Measurements from ENCODE around the gene PLCL1. TPM values are rescaled to one million over a fixed set of nuclear protein-coding genes. Genes with fewer than 3 reads are reported as not detected.

The PLCL1 gene
- polyA plus RNA-seq, 1 donor from 2014 or later, result 0.23 TPM

DNA sequence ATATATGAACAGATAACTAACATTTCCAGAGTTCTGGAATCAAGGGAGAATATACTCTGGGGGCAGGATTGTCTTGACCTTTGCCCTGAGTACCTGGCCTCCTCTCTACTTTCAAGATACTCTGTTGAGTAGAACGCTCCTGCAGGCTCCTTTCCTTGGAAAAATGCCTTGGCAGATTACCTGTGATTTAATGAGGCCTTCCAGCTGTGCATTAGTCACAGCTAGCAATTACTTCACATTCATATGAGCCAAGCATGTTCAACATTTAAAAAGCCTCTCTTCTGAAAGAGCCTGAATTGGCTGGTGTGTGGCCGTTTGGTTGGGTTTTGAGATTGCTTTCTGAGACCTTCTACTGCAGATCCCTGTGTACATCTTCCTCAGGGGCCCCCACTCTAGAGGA, 142.2 kb downstream of the PLCL1 start:
- Mint-ChIP-seq H3K36me3 (no peaks in the 10 kb centered on the region), H3K4me1 (no peaks in the 10 kb centered on the region), H3K27ac (no peak overlapping the region), H3K4me3 (no peak overlapping the region), H3K27me3 (peaks cover 12% of the 10 kb centered on the region), H3K9me3 (peaks cover 0 to 5% (median 3%) of the 10 kb centered on the region in 3 donors)

DNA sequence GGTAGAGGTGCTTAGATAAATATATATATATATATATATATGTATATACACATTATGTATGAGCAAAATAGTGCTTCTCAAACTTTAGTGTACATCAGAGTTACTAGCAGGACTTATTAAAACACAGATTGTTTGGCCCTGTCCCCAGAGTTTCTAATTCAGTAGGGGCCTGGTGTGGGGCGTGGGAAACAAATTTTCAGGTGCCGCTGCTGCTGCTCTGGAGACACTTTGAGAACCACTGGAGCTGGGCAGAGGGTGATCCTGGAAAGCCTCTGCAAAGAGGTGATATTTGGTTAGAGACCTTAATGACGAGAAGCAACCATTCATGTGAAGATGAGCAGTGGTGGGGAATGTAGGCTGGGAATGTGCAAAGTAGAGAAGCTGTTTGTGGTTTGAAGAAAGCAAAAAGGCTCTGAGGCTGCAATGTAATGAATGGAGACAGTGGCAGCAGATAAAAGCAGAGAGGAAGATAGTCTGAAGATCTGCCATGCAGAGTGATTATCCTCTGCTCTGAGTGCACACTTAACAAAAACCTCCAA, 142.9 kb downstream of the PLCL1 start:
- no peaks in the 10 kb centered on the region for H3K4me1 Mint-ChIP-seq
- no peak overlapping the region for H3K4me3 Mint-ChIP-seq
- peaks cover 8% of the 10 kb centered on the region for H3K27me3 Mint-ChIP-seq
- peaks cover 2 to 4% (median 3%) of the 10 kb centered on the region in 3 donors for H3K9me3 Mint-ChIP-seq
- no peaks in the 10 kb centered on the region for H3K36me3 Mint-ChIP-seq
- H3K27ac Mint-ChIP-seq, result no peak overlapping the region

DNA sequence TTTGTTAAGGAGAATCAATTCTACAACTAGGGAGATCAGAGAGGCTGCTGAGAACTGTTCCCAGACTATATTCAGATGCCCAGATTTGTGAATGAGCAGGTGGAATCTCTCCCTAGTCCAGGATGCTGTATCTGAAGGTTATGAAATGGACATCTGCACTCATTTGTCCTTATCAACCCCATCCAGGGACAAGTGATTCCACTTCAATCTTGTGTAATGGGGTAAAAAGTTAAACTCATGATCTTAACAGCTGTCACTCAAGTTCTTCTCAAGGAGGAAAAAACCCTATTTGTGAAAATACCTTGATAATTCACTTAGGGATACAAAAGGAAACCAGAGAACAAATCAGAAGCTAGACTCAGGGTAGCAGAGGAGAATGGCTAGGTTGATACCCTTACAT, 144.8 kb downstream of the PLCL1 start:
- H3K4me3 Mint-ChIP-seq, result no peak overlapping the region
- peaks cover 0 to 13% (median 6%) of the 10 kb centered on the region in 3 donors for H3K9me3 Mint-ChIP-seq
- peaks cover 4% of the 10 kb centered on the region for H3K27me3 Mint-ChIP-seq
- H3K36me3 Mint-ChIP-seq, result no peaks in the 10 kb centered on the region
- H3K27ac Mint-ChIP-seq, result no peak overlapping the region
- no peaks in the 10 kb centered on the region for H3K4me1 Mint-ChIP-seq

DNA sequence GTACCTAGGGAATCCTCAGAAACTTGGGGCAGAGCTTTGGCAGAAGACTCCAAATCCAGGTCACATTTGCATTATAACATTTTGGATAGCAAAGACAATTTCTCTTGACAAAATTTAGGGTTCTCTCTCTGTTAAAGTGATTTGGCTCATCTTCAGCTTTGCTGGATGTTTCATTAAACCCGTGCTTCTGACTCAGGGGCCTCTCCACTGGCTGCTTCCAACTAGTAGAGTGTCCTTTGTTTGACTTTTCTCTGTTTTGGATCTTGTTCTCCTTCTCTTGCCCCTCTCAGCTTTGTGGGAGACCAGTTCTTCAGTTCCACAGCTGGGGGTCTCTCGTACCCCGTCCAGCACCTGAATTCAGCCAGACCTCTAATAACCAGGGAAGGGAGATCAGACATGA, 145.6 kb downstream of the PLCL1 start:
- Mint-ChIP-seq H3K9me3 (peaks cover 0 to 13% (median 6%) of the 10 kb centered on the region in 3 donors), H3K27me3 (peaks cover 4% of the 10 kb centered on the region), H3K4me1 (no peaks in the 10 kb centered on the region), H3K27ac (no peak overlapping the region), H3K36me3 (no peaks in the 10 kb centered on the region), H3K4me3 (no peak overlapping the region)

DNA sequence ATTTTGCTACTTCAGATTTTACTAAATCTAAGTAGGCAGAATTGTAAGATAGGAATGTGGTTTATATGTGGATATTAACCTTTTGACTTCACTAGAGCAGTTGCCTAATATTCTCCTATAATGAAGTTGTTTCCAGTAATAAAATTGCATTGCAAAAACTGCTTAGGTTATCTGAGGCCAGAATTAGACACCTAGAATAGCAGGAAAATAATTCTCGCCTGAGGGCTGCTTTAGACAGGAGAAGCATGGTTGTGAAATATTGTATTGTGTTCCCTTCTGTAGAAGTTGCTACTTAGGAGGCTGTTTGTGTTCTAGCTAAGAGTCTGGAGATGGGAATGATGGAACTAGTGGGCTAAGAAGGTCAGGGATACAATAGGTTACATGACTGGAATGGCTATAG, 146.3 kb downstream of the PLCL1 start:
- Mint-ChIP-seq H3K4me1 (no peaks in the 10 kb centered on the region), H3K27me3 (peaks cover 4% of the 10 kb centered on the region), H3K9me3 (peaks cover 0 to 13% (median 7%) of the 10 kb centered on the region in 3 donors), H3K4me3 (no peak overlapping the region), H3K27ac (no peak overlapping the region), H3K36me3 (no peaks in the 10 kb centered on the region)

DNA sequence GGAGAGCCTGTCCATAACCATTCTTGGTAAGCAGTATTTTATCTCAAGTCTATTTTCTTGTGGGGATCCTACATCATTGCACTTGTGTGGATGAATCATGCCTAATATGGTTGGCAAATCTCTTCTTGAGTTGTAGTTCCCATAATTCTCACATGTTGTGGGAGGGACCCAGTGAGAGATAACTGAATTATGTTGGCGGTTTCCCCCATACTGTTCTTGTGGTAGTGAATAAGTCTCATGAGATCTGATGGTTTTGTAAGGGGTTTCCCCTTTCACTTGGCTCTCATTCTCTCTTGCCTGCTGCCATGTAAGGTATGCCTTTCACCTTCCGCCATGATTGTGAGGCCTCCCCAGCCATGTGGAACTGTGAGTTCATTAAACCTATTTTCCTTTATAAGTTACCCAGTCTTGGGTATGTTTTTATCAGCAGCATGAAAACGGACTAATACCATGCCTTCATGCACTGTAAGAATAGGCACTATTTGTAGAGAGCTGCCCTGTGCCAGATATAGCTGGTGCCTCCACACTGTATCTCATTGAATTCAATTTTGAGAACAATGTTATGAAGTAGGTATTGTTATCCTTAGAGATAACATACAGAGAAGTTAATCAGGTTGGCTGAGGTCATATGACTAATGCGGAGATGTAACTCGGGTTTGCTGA, 148.3 kb downstream of the PLCL1 start:
- H3K4me1 Mint-ChIP-seq, result no peaks in the 10 kb centered on the region
- H3K9me3 Mint-ChIP-seq, result peaks cover 6 to 17% (median 11%) of the 10 kb centered on the region in 3 donors
- no peak overlapping the region for H3K27ac Mint-ChIP-seq
- H3K4me3 Mint-ChIP-seq, result no peak overlapping the region
- H3K27me3 Mint-ChIP-seq, result no peaks in the 10 kb centered on the region
- H3K36me3 Mint-ChIP-seq, result no peaks in the 10 kb centered on the region

DNA sequence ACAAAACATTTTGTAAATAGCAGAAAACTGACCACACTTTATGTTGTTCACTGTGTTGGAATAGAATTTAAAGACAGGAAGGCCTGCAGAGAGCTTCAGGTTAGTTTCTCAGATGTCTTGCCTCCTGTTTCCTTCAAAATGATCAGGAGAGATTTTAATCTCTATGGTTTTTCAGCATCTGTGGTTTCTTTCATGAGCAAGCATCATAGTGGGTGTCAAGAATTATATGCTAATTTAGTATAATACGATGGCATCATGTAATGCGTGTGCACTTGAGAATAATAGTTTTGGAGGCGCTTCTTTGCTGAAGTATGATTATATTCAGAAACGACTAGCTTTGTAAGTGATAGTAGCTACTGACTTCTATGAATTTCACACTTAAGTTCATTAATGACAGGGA, 149.9 kb downstream of the PLCL1 start:
- Mint-ChIP-seq H3K9me3 (peaks cover 6 to 17% (median 10%) of the 10 kb centered on the region in 3 donors), H3K4me3 (no peak overlapping the region), H3K27me3 (no peaks in the 10 kb centered on the region), H3K27ac (no peak overlapping the region), H3K4me1 (no peaks in the 10 kb centered on the region), H3K36me3 (peaks cover 1% of the 10 kb centered on the region)

DNA sequence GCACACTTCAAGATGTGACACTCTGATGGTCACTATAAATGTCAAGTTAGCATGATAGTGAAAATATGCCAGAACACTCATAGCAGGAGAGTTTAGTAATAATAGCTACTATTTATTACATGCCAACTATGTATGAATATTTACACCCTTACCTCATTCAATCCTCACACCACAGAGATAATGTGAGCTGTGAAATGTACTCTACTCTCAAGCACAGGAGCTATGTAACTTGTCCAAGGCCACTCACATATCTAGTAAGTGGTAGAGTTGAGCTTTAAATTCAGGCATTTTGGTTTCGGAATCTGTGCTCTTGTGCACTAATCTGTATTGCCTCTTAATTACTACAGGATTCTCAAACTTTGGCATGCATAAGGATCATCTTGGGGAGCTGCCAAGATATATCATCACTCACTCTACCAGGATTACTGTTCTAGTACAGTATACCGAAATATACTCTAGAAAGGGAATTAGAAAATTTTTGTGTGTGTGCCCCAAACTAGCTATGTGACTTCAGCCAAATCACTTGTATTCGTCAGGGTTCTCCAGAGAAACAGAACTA, 154.3 kb downstream of the PLCL1 start:
- H3K36me3 Mint-ChIP-seq, result peaks cover 1% of the 10 kb centered on the region

DNA sequence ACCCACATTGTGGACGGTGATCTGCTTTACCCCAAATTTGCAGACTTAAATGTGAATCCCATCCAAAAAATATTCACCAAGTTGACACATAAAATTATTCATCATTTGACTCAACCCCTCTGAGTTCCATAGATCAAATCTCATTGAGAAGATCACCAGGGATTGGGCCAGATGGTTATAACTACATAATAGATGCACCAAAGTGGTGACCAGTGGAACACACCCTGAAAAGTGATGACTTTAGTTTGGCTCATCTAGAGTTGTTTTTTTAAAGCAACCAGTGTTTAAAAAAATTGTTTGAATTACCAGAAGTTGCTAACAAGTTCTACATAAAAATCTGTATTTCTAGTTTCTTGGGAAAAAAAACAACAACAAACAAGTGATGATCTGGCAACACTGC, 155.0 kb downstream of the PLCL1 start:
- Mint-ChIP-seq H3K27ac (no peak overlapping the region), H3K9me3 (peaks cover 5 to 6% (median 6%) of the 10 kb centered on the region in 3 donors), H3K27me3 (no peaks in the 10 kb centered on the region), H3K4me3 (no peak overlapping the region), H3K36me3 (peaks cover 1% of the 10 kb centered on the region), H3K4me1 (peaks cover 0 to 1% (median 0%) of the 10 kb centered on the region in 3 donors)

More for the DNA sequence above, 154.3 kb downstream of the PLCL1 start:
- no peak overlapping the region for H3K27ac Mint-ChIP-seq
- H3K9me3 Mint-ChIP-seq, result peaks cover 4 to 6% (median 6%) of the 10 kb centered on the region in 3 donors
- peaks cover 0 to 1% (median 0%) of the 10 kb centered on the region in 3 donors for H3K4me1 Mint-ChIP-seq
- H3K4me3 Mint-ChIP-seq, result no peak overlapping the region
- no peaks in the 10 kb centered on the region for H3K27me3 Mint-ChIP-seq

DNA sequence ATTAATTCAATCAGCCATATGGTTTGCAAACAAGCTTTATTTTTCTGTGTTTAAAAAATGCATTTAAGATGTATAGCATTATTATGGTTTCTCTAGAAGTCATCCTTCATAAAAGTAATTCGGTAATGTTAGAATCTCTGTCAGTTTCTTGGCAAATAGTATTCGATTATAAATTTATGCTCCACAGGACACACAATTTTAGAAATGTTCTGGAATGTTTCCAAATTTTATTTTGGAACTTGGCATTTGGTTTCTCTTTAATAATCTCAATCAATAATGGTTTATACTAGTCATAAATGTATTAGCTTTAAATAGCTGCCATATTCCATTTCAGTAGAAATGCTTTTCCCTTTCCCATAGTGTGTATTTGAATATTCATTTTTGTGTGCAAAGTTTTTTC, 156.4 kb downstream of the PLCL1 start:
- Mint-ChIP-seq H3K4me1 (peaks cover 0 to 1% (median 0%) of the 10 kb centered on the region in 3 donors), H3K9me3 (peaks cover 8 to 18% (median 13%) of the 10 kb centered on the region in 3 donors), H3K36me3 (peaks cover 3% of the 10 kb centered on the region), H3K27ac (no peak overlapping the region), H3K4me3 (no peak overlapping the region), H3K27me3 (no peaks in the 10 kb centered on the region)

DNA sequence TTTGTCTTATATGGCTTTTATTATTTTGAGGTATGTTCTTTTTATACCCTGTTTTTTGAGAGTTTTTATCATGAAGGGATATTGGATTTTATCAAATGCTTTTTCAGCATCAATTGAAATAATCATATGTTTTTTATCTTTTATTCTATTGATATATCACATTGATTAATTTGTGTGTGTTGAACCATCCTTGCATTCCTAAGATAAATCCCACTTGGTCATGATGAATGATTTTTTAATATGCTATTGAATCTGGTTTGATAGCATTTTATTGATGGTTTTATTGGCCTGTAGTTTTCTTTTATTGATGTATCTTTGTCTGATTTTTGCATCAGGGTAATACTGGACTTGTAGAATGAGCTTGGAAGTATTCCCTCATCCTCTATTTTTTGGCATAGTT, 160.3 kb downstream of the PLCL1 start:
- Mint-ChIP-seq H3K27ac (no peak overlapping the region), H3K36me3 (peaks cover 2% of the 10 kb centered on the region), H3K9me3 (peaks cover 5 to 14% (median 10%) of the 10 kb centered on the region in 3 donors), H3K4me3 (peak overlapping the region in 1 of 4 donors; percentile 2), H3K27me3 (no peaks in the 10 kb centered on the region), H3K4me1 (peaks cover 0 to 1% (median 0%) of the 10 kb centered on the region in 3 donors)

DNA sequence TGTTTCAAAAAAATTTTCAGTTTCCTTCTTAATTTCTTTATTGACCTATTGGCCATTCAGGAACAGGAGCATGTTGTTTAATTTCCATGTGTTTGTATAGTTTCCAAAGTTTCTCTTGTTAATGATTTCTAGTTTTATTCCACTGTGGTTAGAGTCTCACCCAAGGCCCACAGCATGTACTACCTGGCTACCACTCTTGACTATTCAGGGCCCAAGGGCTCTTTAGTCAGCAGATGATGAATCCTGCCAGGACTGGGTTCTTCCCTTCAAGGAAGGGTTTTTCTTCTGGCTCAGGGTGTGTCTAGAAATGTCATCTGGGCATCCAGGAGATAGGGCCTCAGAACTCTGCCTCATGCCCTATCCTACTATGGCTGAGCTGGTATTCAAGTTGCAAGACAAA, 161.4 kb downstream of the PLCL1 start:
- peaks cover 2% of the 10 kb centered on the region for H3K36me3 Mint-ChIP-seq
- no peak overlapping the region for H3K27ac Mint-ChIP-seq
- no peak overlapping the region for H3K4me3 Mint-ChIP-seq
- no peaks in the 10 kb centered on the region for H3K27me3 Mint-ChIP-seq
- peaks cover 5 to 14% (median 10%) of the 10 kb centered on the region in 3 donors for H3K9me3 Mint-ChIP-seq
- H3K4me1 Mint-ChIP-seq, result peaks cover 0 to 1% (median 0%) of the 10 kb centered on the region in 3 donors

DNA sequence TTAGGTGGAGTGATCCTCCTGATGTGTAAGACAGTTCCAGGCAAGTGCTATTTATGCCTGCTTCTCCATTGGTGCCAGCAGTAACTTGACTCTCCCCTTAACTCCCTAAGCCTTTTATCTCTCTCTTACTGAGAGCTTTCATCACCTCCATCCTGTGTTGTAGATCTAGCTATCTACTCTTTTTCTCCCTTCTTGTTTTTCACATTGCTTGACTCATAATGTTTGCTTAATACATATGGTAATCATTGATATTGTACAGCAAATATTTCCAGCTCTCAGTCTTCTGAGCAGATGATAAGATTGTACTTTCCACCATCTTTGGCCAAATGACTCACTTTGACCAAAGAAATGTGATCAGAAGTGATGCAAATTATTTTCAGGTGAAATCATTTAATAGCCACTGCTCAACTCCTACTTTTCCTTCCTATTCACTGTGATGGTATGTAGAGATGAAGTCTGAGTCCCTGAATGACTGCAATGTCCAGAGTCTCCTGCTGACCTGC, 165.0 kb downstream of the PLCL1 start:
- Mint-ChIP-seq H3K4me3 (no peak overlapping the region), H3K4me1 (no peaks in the 10 kb centered on the region), H3K9me3 (peaks cover 5 to 12% (median 10%) of the 10 kb centered on the region in 3 donors), H3K27ac (no peak overlapping the region), H3K36me3 (peaks cover 2% of the 10 kb centered on the region), H3K27me3 (no peaks in the 10 kb centered on the region)

DNA sequence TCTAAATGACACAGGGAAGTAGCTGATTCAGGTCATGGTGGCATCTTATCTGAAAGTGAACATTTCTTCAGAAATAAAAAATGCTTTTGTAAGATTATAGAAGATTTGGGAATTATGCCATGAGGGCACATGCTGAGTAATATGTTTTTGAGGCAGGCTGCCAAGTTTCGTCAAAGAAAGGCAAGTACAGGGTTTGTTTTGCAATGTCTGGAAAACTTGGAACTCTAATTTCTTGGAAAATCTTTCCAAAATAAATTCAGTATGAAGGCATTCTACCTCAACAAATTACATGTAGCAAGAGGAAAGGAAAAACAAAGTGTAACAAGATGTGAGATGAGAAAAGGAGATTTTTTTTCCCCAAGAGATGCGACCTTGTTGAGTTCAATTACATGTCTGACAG, 167.7 kb downstream of the PLCL1 start:
- Mint-ChIP-seq H3K4me1 (peaks cover 0 to 1% (median 0%) of the 10 kb centered on the region in 3 donors), H3K9me3 (peaks cover 0 to 2% (median 0%) of the 10 kb centered on the region in 3 donors), H3K27ac (no peak overlapping the region), H3K4me3 (no peak overlapping the region), H3K27me3 (no peaks in the 10 kb centered on the region), H3K36me3 (no peaks in the 10 kb centered on the region)

DNA sequence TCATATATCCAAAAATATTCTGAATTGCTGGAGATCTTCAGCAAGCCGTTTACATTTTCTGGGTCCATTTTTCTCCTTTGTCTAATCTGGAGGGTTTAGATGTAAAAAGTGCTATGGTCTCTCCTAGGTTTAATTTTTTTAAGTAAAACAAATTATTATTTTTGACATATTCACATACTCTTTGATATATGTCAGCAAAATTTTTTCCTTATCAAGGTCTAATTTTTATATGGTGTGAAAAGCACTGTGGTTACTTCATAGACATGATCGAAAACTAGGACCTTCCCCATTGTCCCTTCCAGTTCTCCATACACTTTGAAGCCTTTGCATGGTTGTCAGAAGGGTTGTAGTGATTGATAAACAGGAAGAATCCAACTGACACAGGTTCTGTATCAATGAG, 168.2 kb downstream of the PLCL1 start:
- Mint-ChIP-seq H3K9me3 (peaks cover 0 to 2% (median 0%) of the 10 kb centered on the region in 3 donors), H3K27ac (no peak overlapping the region), H3K4me1 (peaks cover 0 to 1% (median 0%) of the 10 kb centered on the region in 3 donors), H3K27me3 (no peaks in the 10 kb centered on the region), H3K4me3 (no peak overlapping the region), H3K36me3 (no peaks in the 10 kb centered on the region)
